GM21717 (cell line): Measurements from ENCODE around the gene KRAS.

Experiments used
- ATAC-seq: cut with Tn5 transposase; IDR thresholded peaks from one replicate; pipeline ENCODE4 v1.9.1; 2021; ENCODE audit warnings: mild to moderate bottlenecking, moderate library complexity; ENCODE audit not compliant: unreplicated experiment

Gene KRAS

DNA sequence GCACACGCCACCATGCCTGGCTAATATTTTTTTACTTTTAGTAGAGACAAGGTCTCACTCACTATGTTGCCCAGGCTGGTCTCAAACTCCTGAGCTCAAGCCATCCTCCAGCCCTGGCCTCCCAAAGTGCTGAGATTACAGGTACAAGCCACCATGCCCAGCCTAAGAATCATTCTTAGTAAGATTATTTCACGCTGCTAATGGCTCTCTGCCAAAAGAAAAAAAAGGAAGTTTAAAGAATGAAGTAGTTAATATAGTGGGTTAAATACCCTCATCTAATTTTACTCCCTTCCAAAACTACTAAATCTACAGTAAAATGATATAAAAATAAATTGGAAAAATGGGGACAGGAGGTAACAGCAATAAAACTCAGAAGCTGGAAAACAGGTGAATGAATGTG, 53.1 kb downstream of the KRAS start:
- no peak for ATAC-seq

DNA sequence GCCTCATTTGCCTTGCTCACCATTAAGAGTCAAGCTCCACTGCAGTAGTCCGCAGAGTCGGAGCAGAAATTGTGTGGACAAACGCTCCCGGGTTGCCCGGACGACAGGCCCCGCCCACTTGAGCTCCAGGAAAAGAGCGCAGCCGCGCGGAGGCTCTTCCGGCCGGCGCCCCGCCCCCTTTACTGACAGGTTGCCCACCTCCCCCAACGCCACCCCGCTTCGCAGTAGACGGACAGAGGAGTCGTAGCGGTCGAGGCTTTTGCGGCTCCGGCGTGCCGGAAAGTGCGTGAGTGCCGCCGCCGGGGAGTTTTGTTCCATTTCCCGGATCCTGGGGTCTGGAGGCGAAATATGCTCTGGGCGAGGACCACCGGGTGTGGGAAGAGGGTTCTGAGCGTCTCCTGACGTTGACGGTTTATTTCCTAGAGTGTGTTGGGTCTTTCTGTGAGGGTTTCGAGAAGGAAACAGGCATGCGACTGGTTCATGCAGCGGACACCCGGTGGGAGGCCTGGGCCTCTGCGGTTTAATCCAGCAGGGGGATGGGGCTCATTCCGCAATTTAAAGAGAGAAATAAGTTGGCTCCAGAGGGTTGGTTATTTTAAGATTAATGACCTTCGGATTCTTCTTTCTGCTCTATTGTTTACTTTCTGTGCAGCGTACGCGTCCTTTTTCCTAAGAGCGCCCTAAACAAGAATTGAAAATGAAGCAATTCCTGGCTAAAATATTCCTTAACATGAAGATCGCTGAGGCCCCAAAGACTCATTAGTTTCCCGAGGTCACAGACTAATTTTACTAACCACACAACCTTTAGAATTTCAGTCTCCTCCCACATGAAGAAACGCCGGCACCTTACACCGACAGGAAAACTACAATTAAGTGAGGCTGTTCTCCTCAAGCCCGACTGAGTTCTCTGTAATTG, 55.4 kb downstream of the KRAS start, which contains the start of the genes DNAI7 and ETFRF1:
DNAI7 (minus strand) TSS at position 105 of the 916 bp plus-strand sequence; CDS start at position 23, 82 bp downstream.
ETFRF1 (plus strand) TSS at position 182 of the 916 bp plus-strand sequence. CDS start 8,720 bp downstream, outside the sequence.
- ATAC-seq = peak; percentile 93

DNA sequence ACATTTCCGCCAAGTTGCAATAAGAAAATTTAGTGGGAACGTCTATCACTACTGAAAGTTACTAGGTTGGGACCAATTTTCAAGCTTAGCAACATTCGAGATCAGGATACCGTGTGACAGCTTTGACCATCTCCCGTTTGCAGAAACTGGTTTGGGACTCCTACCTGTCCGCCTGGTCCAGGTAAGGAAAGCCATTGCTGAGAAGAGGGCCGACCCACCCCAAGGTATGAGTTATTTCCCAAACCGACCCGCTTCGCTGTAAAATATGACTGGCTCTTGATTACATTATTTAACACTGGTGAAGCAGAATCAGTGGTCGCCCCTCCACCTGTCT, 56.0 kb downstream of the KRAS start:
- no peak for ATAC-seq

DNA sequence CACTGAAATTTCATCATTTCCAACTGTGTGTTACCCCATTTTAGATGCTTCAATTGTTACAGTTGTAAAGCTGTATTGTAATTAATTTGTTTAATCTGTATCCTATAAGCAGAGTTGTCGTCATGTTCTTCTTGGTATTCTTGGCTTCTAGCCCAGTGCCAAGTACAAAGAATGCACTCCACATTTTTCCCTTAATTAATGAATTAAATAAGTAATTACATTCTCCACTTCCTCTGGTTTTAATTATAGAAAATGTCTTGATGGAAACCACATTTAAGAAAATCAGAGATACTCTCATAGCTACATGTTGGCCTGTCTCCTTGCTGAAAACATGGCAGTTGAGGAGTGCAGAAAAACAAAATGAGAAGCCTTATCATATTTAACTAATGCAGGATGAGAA, 56.5 kb downstream of the KRAS start:
- ATAC-seq = no peak

DNA sequence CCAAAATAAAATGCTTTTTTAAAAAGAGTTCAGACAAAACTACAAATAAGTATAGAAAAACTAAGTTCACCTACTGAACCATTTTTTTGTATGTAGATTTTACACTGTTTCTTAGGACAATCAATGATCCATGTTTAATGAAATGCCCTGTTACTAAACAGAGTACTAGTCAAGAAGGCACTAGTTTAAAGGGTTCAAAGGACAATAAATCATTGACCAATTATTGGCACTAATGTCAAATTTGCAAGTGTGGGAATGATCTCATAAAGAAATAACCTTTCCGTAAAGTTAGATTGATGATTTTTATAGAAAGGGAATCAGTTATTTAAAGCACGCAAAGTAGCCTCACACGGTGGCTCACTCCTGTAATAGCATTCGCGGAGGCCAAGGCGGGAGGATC, 59.9 kb downstream of the KRAS start:
- no peak for ATAC-seq

DNA sequence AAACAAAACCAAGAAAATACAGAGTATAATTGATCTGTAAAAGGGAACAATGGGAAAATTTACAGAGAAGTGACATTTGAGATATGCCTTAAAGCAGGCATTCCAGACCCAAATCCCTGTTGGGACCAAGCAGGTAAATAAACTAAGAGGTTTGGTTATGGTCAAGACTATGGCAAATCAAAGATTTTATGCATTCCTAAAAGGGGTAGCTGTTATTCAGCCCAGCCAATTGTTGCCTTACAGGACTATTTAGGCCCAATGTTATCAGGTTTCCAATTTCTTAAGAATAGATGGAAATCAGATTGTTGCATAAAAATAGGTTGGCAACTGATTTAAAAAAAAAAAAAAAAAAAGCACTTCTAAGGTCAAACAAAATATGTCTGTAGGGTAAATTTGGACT, 61.1 kb downstream of the KRAS start:
- ATAC-seq = no peak

DNA sequence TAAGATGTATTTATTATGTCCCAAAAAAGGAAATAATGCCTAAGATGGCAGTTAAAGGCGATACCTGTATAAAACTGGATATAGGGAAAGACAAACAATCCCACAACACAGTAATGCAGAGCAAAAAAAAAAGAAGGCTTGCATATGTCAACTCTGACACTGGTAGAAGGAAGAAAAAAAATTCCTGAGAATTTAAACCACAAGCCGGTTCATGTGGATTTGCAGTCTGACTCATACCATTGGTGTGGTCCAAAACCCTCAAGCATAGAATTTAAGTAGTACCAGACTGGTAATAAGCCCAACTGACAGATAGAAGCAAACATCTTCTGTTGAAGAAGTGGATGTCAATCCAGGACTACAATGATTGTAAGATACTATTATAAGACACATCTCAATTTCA, 62.9 kb downstream of the KRAS start:
- no peak for ATAC-seq

DNA sequence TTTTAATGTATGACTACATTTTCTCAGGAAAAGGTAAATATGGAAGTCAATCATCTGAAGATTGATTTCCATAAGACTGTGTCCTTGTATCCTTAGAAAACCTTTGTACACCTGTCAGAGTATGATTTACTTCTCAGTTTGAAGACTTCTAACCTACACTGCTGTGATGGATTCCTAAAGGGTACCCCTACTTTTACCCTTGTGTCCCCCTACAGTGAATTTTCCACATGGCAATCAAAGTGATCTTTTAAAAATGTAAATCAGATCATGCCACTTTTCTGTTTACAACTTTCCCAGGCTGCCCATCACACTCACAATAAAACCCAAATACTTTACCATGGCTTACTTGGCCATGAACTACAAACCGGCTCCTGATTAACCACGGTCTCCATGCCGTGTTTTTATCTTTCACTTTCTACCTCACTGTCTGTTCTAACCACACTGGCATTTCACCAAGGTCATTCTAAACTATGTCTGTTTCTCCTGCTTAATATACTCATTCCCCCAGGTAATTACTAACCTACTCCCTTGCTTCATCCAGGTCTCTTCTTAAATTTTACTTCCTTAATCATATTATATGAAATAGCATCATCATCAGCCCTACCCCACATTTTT, 63.8 kb downstream of the KRAS start:
- peak; percentile 88 for ATAC-seq

DNA sequence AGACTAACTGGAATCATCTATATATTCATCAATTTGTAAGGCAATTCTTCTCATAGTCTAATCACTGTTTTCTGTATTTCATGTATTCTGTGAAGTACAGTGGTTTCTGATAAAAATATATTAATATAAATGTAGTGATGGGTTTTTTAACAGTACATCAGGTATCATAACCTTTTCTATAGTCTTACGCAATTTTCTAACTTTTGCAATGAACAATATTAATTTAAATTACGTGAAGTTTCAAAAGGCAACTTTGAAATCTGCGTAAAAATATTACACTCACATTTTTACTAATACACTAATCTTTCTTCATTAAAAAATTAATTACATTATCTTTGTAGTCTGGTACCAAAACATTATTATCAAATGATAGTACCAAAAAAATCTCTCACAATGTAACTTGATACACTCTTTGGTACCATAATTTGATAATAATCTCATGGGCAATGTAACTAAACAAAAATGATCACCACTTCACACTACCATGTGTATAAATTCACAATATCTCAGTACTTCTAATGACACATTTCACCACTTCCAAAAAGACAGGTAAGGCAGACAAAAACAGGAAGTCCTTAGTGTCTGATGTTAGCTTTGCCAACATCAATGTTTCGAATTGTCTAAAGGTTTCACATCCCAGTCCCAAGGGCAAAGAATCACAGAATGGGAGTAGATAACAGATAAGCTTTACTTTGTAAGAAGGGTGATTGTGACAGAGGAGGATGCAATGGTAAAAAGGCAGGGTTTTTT, 64.5 kb downstream of the KRAS start:
- ATAC-seq = peak; percentile 56

DNA sequence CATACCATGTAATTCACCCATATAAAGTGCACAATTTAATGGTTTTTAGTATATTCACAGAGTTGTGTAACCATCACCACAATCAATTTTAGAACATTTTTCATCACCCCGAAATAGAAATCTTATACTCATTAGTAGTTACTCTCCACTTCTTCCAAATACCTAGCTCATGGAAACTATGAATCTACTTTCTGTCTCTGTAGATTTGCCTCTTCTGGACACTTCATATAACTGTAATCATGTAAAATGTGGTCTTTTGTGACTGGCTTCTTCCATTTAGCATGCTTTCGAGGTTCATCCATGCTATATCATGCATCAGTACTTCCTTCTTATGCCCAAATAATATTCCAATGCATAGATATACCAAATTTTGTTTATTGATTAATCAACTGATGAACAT, 66.6 kb downstream of the KRAS start:
- no peak for ATAC-seq

DNA sequence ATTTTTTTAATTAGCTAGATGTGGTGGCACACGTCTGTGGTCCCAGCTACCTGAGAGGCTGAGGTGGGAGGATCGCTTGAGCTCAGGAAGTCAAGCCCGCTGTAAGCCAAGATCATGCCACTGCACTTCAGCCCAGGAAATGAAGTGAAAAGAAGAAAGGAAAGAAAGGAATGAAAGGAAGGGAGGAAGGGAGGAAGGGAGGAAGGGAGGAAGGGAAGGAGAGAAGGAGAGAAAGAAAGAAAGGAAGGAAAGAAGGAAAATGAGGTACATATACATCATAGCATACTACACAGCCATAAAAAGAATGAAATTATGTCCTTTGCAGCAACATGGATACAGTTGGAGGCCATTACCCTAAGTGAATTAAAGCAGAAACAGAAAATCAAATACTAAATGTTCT, 68.0 kb downstream of the KRAS start:
- ATAC-seq = no peak

DNA sequence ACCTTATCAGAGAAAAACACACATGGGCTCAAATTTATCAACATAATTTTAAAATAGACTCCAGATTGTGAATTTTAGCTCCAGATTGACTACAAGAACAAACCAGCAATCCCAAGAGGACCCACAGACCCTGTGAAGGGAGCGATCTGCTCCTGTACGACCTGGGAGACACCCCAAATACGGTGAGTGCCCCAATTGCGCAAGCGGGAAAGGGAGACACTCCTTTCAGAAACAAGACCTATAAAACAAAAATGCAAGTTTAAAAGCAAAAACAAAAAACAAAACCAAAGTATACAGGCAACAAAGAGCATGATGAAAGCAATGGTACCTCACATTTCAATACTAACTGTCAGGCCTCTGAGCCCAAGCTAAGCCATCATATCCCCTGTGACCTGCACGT, 87.9 kb downstream of the KRAS start:
- ATAC-seq = no peak

DNA sequence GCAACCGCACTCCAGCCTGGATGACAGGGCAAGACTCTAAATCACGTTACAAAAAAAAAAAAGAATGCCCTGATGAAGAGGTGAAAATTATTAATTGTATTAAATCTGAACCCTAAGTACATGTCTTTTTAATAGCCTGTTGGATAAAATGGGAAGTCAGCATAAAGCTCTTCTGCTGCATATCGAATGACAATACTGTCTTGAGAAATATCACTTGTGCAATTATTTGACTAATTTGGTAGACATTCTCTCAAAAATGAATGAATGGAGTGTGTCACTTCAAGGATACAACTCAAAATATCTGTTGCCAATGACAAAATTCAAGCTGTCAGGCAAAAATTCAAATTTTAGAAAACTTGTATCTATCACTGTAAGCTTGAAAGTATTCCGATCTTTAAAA, 94.7 kb downstream of the KRAS start:
- ATAC-seq = no peak

DNA sequence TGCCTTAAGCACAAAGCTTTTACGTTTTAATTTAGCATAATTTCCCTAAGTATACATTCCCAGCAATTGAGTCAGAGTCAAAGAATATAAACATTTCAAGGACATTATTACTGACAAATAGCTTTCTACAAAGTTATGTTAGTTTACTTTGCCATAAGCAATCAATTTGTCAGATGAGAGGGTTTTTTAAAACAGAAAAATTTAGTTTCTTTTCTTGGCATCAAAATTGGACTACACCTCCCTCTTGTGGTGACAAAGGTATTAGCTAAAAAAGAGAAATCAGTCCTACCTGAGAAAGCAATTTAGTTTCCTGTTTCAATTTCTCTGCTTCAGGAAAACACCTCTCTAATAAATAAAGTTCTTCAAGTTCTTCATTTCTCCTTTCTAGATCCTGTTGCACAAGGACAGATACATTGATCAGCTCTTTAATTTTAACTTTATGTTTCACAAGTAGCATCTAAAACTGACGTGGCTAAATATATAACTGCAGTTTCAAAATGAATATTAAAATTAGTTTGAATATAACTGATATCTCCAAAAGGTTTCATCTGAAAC, 95.6 kb downstream of the KRAS start:
- peak; percentile 60 for ATAC-seq
